Adipocyte (in vitro differentiated cells): ENCODE data around the gene TAPBP.
"Not testable (repeated sequence)": the region's sequence is repeated elsewhere in the genome, so short reads cannot be mapped to it uniquely, and the experiment has no call there.

Experiments
- DNase-seq: peaks from one replicate; pipeline ENCODE4 v3.0.0-alpha.2; 2015; ENCODE audit warnings: low read depth
- H3K27me3 ChIP-seq: replicated peaks from 2 replicates; pipeline ENCODE4 v1.7.0; 2013; ENCODE audit warnings: mild to moderate bottlenecking, low read length, moderate library complexity; ENCODE audit not compliant: control insufficient read depth, insufficient read depth
- H3K36me3 ChIP-seq: 2 replicates; pipeline ENCODE4 v1.7.0; 2013; ENCODE audit warnings: low read length, mild to moderate bottlenecking, moderate library complexity; ENCODE audit not compliant: control insufficient read depth, insufficient read depth, severe bottlenecking
- H3K4me1 ChIP-seq: 2 replicates; pipeline ENCODE4 v1.7.0; 2013; ENCODE audit warnings: mild to moderate bottlenecking, low read length, moderate library complexity; ENCODE audit not compliant: control insufficient read depth, insufficient read depth
- H3K4me3 ChIP-seq: 2 replicates; pipeline ENCODE4 v1.7.0; 2013; ENCODE audit warnings: mild to moderate bottlenecking, low read length, moderate library complexity
- H3K9ac ChIP-seq: 2 replicates; pipeline ENCODE4 v1.7.0; 2013; ENCODE audit warnings: mild to moderate bottlenecking, low read length, moderate library complexity
- H3K9me3 ChIP-seq: 2 replicates; pipeline ENCODE4 v1.7.0; 2013; ENCODE audit warnings: mild to moderate bottlenecking, low read length, moderate library complexity; ENCODE audit not compliant: control insufficient read depth

TAPBP gene

DNA sequence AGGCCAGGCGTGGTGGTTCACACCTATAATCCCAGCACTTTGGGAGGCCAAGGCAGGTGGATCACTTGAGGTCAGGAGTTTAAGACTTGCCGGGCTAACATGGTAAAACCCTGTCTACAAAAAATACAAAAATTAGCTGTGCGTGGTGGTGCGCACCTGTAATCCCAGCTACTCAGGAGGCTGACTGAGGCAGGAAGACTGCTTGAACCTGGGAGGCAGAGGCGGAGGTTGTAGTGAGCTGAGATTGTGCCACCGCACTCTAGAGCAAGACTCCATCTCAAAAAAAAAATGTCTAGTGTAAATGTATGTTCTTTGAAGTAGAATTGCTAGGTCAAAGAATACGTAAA lies 29.7 kb upstream of the TAPBP start:
- not testable (repeated sequence) for H3K9ac ChIP-seq, H3K4me3 ChIP-seq, H3K36me3 ChIP-seq, H3K27me3 ChIP-seq, H3K9me3 ChIP-seq, DNase-seq, H3K4me1 ChIP-seq

GRCh38 chr6:33339193-33339592 lies 25.3 kb upstream of the TAPBP start:
- Histone ChIP-seq H3K27me3 (no peaks in the 10 kb centered on the region), H3K4me3 (no peak overlapping the region), H3K9ac (no peak overlapping the region), H3K36me3 (no peaks in the 10 kb centered on the region), H3K9me3 (no peaks in the 10 kb centered on the region), H3K4me1 (no peaks in the 10 kb centered on the region)
- DNase-seq: no peak

DNA sequence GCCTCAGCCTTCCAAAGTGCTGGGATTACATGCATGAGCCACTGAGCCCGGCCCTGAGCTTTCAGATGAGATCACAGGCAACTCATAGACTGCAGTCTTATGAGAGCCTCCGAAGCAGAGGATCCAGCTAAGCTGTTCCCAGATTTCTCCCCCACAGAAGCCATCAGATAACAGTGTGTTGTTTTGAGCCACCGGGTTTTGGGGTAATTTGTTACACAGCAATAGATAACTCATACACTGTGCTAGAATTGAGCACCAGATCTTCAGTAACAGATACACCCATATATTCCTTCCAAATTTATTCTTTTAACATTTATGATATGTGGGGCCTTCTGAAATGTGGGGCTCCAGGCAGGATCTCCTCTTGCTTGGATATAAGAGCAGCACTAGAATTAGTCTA lies 22.6 kb upstream of the TAPBP start:
- Histone ChIP-seq H3K27me3 (no peaks in the 10 kb centered on the region), H3K9me3 (no peaks in the 10 kb centered on the region), H3K9ac (no peak overlapping the region), H3K4me1 (no peaks in the 10 kb centered on the region), H3K4me3 (no peak overlapping the region), H3K36me3 (no peaks in the 10 kb centered on the region)
- no peak for DNase-seq

DNA sequence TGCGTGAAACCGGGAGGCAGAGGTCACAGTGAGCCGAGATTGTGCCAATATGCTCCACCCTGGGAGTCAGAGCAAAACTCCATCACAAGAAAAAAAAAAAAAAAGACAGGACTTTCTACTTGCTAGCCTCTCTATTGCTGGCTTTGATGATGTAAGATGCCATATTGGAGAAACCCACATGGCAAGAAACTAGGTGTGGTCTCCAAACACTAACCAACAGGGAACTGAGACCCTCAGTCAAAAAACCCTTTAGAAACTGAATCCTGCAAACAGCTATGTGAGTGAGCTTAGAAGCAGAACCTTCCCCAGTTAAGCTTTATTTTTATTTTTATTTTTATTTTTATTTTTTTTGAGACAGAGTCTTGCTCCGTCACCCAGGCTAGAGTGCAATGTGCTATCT lies 22.0 kb upstream of the TAPBP start:
- no peaks in the 10 kb centered on the region for H3K9me3 ChIP-seq
- no peaks in the 10 kb centered on the region for H3K4me1 ChIP-seq
- H3K27me3 ChIP-seq: no peaks in the 10 kb centered on the region
- no peaks in the 10 kb centered on the region for H3K36me3 ChIP-seq
- no peak for DNase-seq
- no peak overlapping the region for H3K4me3 ChIP-seq
- H3K9ac ChIP-seq: no peak overlapping the region

GRCh38 chr6:33333666-33334065 lies 19.8 kb upstream of the TAPBP start:
- Histone ChIP-seq H3K27me3 (no peaks in the 10 kb centered on the region), H3K36me3 (no peaks in the 10 kb centered on the region), H3K4me1 (no peaks in the 10 kb centered on the region), H3K4me3 (no peak overlapping the region), H3K9me3 (no peaks in the 10 kb centered on the region), H3K9ac (no peak overlapping the region)
- DNase-seq: no peak

DNA sequence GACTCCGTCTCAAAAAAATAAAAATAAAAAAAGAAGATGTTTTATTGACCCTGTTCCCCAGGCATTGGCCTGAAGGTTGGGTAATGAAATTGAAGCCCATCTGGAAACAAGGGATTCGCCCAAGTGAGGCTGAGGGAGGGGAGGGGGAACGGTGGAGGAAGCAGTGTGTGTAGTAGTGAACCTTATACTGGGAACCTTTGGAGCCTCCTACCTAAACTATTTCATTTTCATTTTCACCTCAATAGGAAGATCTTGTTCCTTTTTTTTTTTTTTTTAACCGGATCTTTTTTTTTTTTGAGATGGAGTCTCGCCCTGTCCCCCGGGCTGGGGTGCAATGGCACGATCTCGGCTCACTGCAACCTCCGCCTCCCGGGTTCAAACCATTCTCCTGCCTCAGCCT lies 16.9 kb upstream of the TAPBP start:
- H3K4me1 ChIP-seq: no peaks in the 10 kb centered on the region
- no peak overlapping the region for H3K4me3 ChIP-seq
- no peaks in the 10 kb centered on the region for H3K36me3 ChIP-seq
- no peak for DNase-seq
- H3K9me3 ChIP-seq: no peaks in the 10 kb centered on the region
- H3K9ac ChIP-seq: no peak overlapping the region
- no peaks in the 10 kb centered on the region for H3K27me3 ChIP-seq

DNA sequence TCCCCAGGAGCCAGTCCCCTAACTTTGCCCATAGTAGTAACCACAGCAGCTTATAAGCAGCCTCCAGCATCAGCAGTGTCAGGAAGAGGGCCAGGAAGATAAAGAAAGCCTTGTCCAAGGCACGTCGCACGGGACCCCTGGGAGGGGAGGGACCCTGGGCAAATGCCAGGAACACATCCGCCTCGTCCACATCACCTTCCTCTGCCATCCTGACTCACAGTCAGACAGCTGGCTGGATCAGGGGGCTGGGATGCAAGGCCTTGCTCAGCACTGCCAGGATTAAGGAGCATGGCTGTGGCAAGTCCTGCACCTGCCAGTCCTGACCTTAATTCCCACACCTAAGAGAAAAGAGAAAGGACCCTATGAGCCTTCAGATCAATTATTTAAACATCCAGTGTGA lies 15.2 kb upstream of the TAPBP start:
- no peak overlapping the region for H3K4me3 ChIP-seq
- no peaks in the 10 kb centered on the region for H3K9me3 ChIP-seq
- no peaks in the 10 kb centered on the region for H3K36me3 ChIP-seq
- no peak overlapping the region for H3K9ac ChIP-seq
- peaks cover under 1% of the 10 kb centered on the region for H3K4me1 ChIP-seq
- DNase-seq: no peak
- H3K27me3 ChIP-seq: no peaks in the 10 kb centered on the region

DNA sequence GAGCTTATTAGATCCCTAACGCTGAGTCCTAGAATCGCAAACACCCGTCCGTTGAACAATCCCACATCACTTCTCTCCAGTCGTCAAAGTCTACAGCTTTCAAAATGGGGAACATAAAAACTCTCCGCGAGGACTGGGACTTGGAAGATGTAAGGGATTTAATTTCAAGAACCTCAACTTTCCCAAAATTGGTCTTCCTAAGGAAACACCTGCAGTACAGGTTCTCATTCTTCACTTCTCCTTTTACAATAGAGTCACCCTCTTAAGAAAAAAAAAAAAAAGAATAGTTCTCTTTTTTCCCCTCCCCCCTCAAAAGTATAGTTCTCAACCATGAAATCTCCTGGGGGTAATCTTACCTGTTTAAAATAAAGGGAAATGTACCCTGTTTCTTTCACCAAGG lies 10.2 kb upstream of the TAPBP start:
- DNase-seq: no peak
- no peaks in the 10 kb centered on the region for H3K9me3 ChIP-seq
- peaks cover 38% of the 10 kb centered on the region for H3K4me1 ChIP-seq
- H3K9ac ChIP-seq: no peak overlapping the region
- no peaks in the 10 kb centered on the region for H3K27me3 ChIP-seq
- H3K36me3 ChIP-seq: peaks cover 8% of the 10 kb centered on the region
- H3K4me3 ChIP-seq: no peak overlapping the region

DNA sequence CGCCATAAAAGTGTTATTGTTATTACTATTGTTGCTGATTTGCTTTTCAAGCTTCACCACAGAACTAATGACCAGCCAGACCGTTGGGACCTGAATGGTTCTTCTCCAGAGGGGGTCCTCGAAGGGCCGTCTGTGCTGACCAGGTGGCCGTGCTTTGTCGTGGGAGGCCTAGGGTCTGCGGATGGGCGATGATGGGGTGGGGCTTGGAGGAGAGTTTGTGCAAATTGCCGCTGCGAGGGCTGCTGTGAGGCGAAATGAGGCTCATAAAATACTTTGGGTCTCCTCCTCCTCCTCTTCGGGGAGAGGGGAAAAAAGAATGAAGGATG lies 9.7 kb upstream of the TAPBP start:
- Histone ChIP-seq H3K4me3 (peak overlapping the region; percentile 83), H3K27me3 (no peaks in the 10 kb centered on the region), H3K36me3 (peaks cover 13% of the 10 kb centered on the region), H3K9me3 (no peaks in the 10 kb centered on the region), H3K4me1 (peaks cover 44% of the 10 kb centered on the region), H3K9ac (peak overlapping the region; percentile 84)
- DNase-seq: no peak

GRCh38 chr6:33321227-33321626 lies 7.3 kb upstream of the TAPBP start:
- Histone ChIP-seq H3K36me3 (peaks cover 15% of the 10 kb centered on the region), H3K9me3 (no peaks in the 10 kb centered on the region), H3K4me1 (peaks cover 53% of the 10 kb centered on the region), H3K9ac (peak overlapping the region; percentile 84), H3K4me3 (peak overlapping the region; percentile 83), H3K27me3 (no peaks in the 10 kb centered on the region)
- DNase-seq: no peak

GRCh38 chr6:33320315-33321181 lies 6.7 kb upstream of the TAPBP start:
- no peaks in the 10 kb centered on the region for H3K9me3 ChIP-seq
- H3K9ac ChIP-seq: peak overlapping the region; percentile 84
- peaks cover 53% of the 10 kb centered on the region for H3K4me1 ChIP-seq
- no peaks in the 10 kb centered on the region for H3K27me3 ChIP-seq
- peaks cover 15% of the 10 kb centered on the region for H3K36me3 ChIP-seq
- DNase-seq: peak; percentile 88
- H3K4me3 ChIP-seq: peak overlapping the region; percentile 83

DNA sequence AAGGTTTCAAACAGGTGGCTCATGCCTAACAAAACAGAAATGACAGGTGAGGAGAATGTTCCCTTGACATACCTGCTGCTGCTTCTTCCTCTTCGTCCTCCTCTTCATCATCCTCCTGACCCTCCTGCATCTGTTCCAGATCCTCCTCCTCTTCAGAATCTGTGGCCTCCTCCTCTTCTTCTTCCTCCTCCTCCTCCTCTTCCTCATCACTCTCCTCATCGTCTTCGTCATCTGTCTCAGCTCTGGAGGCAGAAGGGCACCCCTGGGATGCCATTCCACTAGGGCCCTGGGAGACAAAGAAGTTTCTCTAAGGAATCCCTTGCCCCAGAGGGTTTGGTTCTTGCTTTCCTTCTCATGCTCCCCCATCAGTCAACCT lies 6.0 kb upstream of the TAPBP start:
- H3K9ac ChIP-seq: peak overlapping the region; percentile 22
- H3K27me3 ChIP-seq: no peaks in the 10 kb centered on the region
- no peaks in the 10 kb centered on the region for H3K9me3 ChIP-seq
- no peak for DNase-seq
- H3K4me3 ChIP-seq: peak overlapping the region; percentile 83
- H3K36me3 ChIP-seq: peaks cover 15% of the 10 kb centered on the region
- peaks cover 55% of the 10 kb centered on the region for H3K4me1 ChIP-seq
